GM12878 (cell line): ENCODE measurements around the gene TCF7L2.

Experiments used
- CHD1 ChIP-seq: IDR thresholded peaks from 2 replicates; pipeline ENCODE4 v1.6.1; 2012; ENCODE audit warnings: low read depth, low read length, improper control_type of control experiment
- ESRRA ChIP-seq: IDR thresholded peaks from 2 replicates; pipeline ENCODE4 v1.6.1; 2012; ENCODE audit warnings: mild to moderate bottlenecking, low read length, improper control_type of control experiment
- MEF2A ChIP-seq: IDR thresholded peaks from 2 replicates; pipeline ENCODE4 v1.6.1; 2011; ENCODE audit warnings: low read depth, mild to moderate bottlenecking, low read length, moderate library complexity; ENCODE audit not compliant: insufficient read depth
- MYC ChIP-seq: IDR thresholded peaks from 2 replicates; pipeline ENCODE4 v1.6.1; 2011; ENCODE audit warnings: mild to moderate bottlenecking, low read length, moderate library complexity, inconsistent platforms; ENCODE audit not compliant: insufficient read depth, insufficient replicate concordance, insufficient read length, severe bottlenecking
- NR2F1 ChIP-seq: fragments of 450-650 bp; conservative IDR thresholded peaks from 2 replicates; pipeline ENCODE4 v1.6.1; 2017; ENCODE audit warnings: mild to moderate bottlenecking
- RAD51 ChIP-seq: fragments of 450-650 bp; IDR thresholded peaks from 2 replicates; pipeline ENCODE4 v1.6.1; 2016; ENCODE audit warnings: moderate library complexity, mild to moderate bottlenecking, inconsistent platforms

GRCh38 chr10:112927980-112928379 is 22.1 kb upstream of the TCF7L2 start:
- TF ChIP-seq MYC, result no peak
- no peak for TF ChIP-seq MEF2A
- TF ChIP-seq CHD1, result no peak
- TF ChIP-seq ESRRA, result no peak
- no peak for TF ChIP-seq NR2F1
- TF ChIP-seq RAD51, result no peak
